ENCODE results near the gene GPLD1.

DNA sequence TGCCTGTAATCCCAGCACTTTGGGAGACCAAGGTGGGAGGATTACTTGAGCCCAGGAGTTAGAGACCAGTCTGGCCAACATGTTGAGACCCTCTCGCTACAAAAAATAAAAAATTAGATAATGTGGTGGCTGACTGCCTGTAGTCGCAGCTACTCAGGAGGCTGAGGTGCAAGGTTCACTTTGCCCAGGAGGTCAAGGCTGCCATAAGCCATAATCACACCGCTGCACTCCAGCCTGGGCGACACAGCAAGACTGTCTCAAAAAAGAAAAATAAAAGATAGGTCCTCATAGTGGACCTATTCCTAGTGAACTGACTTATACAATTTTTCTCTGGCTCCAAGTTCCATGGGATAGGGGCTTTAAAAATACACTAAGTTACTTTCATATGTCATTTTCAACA is 44.8 kb downstream of the GPLD1 start:
- TF ChIP-seq, protein P1, sequence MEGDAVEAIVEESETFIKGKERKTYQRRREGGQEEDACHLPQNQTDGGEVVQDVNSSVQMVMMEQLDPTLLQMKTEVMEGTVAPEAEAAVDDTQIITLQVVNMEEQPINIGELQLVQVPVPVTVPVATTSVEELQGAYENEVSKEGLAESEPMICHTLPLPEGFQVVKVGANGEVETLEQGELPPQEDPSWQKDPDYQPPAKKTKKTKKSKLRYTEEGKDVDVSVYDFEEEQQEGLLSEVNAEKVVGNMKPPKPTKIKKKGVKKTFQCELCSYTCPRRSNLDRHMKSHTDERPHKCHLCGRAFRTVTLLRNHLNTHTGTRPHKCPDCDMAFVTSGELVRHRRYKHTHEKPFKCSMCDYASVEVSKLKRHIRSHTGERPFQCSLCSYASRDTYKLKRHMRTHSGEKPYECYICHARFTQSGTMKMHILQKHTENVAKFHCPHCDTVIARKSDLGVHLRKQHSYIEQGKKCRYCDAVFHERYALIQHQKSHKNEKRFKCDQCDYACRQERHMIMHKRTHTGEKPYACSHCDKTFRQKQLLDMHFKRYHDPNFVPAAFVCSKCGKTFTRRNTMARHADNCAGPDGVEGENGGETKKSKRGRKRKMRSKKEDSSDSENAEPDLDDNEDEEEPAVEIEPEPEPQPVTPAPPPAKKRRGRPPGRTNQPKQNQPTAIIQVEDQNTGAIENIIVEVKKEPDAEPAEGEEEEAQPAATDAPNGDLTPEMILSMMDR (conservative IDR thresholded peaks at IDR 0.05), result no peak
- TF ChIP-seq ZFX (IDR thresholded peaks at IDR 0.05), result no peak
